Measurements from ENCODE around the gene CTBP2. TPM values are rescaled to one million over a fixed set of nuclear protein-coding genes. Genes with fewer than 3 reads are reported as not detected.

Gene CTBP2
- total RNA-seq, 4 donors from 2014 or later = 41.8 to 55.9 (median 47.1) TPM

DNA sequence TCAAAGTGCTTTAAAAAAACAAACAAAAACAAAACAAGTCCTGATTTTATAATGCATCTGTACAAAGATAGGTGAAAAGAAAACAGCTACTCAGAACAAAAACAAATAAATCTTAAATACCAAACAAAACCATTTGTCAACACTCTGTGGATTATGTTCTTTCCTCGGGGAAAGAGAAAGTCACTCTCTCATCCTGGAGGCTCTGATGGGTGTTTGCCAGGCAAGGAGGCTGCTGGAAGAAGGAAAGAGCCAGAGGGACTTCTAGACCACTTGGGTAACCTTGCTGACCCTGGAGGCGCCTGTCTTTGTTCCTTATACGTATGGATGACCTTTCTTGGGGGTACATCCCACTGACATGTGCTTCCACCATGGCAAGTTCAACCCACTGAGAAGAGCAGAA lies 125.7 kb downstream of the CTBP2 start:
- H3K4me3 ChIP-seq = no peak overlapping the region
- peaks cover 14 to 68% (median 21%) of the 10 kb centered on the region in 3 donors for H3K4me1 ChIP-seq
- intact Hi-C loops (cut with DNase I) = no loop called here
- H3K27me3 ChIP-seq = no peaks in the 10 kb centered on the region
- H3K9me3 ChIP-seq = no peaks in the 10 kb centered on the region
- no peak for DNase-seq
- no peak for TF ChIP-seq CTCF (IDR thresholded peaks at IDR 0.05)
- no peak for TF ChIP-seq POLR2A (IDR thresholded peaks at IDR 0.05)
- WGBS, 2 donors = 66 to 69% methylated on average over 3 of the region's 3 CpGs
- peaks cover 0 to 39% (median 0%) of the 10 kb centered on the region in 3 donors for H3K36me3 ChIP-seq
- H3K27ac ChIP-seq = no peak overlapping the region

- Histone ChIP-seq H3K4me3 (no peak overlapping the region), H3K4me1 (peaks cover 22 to 68% (median 22%) of the 10 kb centered on the region in 3 donors), H3K9me3 (no peaks in the 10 kb centered on the region), H3K27me3 (no peaks in the 10 kb centered on the region), H3K27ac (no peak overlapping the region), H3K36me3 (peaks cover 0 to 35% (median 0%) of the 10 kb centered on the region in 3 donors)
- no peak for DNase-seq
- intact Hi-C loops (cut with DNase I) = no loop called here
- WGBS, 2 donors = 73 to 89% methylated on average over 15 to 19 of the region's 27 CpGs
- no peak for TF ChIP-seq CTCF (IDR thresholded peaks at IDR 0.05)
- no peak for TF ChIP-seq POLR2A (IDR thresholded peaks at IDR 0.05)
Observed at GRCh38 chr10:125033146-125033924, 127.0 kb downstream of the CTBP2 start.

- no peak overlapping the region for H3K4me3 ChIP-seq
- peaks cover 19 to 66% (median 22%) of the 10 kb centered on the region in 3 donors for H3K4me1 ChIP-seq
- no peak for DNase-seq
- TF ChIP-seq POLR2A (IDR thresholded peaks at IDR 0.05) (no peak), CTCF (IDR thresholded peaks at IDR 0.05) (no peak)
- H3K27me3 ChIP-seq = no peaks in the 10 kb centered on the region
- intact Hi-C loops (cut with DNase I) = no loop called here
- H3K36me3 ChIP-seq = peaks cover 0 to 38% (median 0%) of the 10 kb centered on the region in 3 donors
- H3K27ac ChIP-seq = no peak overlapping the region
- WGBS, 2 donors = 64 to 77% methylated on average over 6 to 11 of the region's 15 CpGs
- no peaks in the 10 kb centered on the region for H3K9me3 ChIP-seq
Observed at GRCh38 chr10:125032474-125033020, 127.8 kb downstream of the CTBP2 start.

DNA sequence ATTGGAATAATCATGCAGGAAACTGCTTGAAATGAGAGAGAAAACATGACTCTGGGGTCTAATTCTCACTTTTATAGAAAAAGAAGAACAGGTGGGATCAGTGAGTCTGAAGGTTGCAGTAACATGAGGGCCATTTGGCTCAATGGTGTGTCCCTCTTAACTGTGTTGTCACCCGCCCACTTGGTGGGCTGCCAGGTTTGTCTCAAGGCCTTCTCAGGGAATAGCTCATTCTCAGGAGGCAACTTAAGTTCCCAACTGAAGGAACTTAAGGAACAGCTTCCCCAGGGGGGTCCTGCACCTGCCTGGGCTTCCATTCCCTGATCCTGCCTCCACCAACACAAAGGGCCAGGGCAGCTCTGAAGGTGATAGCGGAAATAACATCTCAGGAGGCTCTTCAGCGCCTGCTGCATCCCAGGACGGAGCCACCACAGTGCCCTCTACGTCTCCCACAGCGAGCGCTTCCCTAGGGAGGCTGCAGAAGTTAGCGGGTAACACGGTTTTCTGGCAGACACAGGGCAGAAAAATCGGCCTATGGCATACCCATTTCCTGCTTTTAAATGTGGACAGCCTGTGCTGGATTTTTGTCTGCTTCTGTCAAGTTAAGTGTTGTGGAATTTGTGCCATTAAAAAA lies 129.7 kb downstream of the CTBP2 start:
- Histone ChIP-seq H3K27ac (no peak overlapping the region), H3K4me3 (no peak overlapping the region), H3K27me3 (no peaks in the 10 kb centered on the region), H3K4me1 (peaks cover 10 to 49% (median 12%) of the 10 kb centered on the region in 3 donors), H3K36me3 (peaks cover 6 to 50% (median 11%) of the 10 kb centered on the region in 3 donors), H3K9me3 (no peaks in the 10 kb centered on the region)
- WGBS, 2 donors = 87 to 90% methylated on average over 4 to 10 of the region's 10 CpGs
- no peak for TF ChIP-seq CTCF (IDR thresholded peaks at IDR 0.05)
- TF ChIP-seq POLR2A (IDR thresholded peaks at IDR 0.05) = no peak
- no peak for DNase-seq
- intact Hi-C loops (cut with DNase I) = no loop called here
